SK-N-SH (cell line): ENCODE data around the gene PNPLA1.

Experiments used
- MEF2A ChIP-seq: IDR thresholded peaks from 2 replicates; pipeline ENCODE4 v1.4.0; 2012; ENCODE audit warnings: low read depth, borderline replicate concordance
- RAD21 ChIP-seq: IDR thresholded peaks from 2 replicates; pipeline ENCODE4 v1.6.1; 2012; ENCODE audit warnings: mild to moderate bottlenecking, low read length
- TAF1 ChIP-seq: IDR thresholded peaks from 2 replicates; pipeline ENCODE4 v1.6.1; 2012; ENCODE audit warnings: low read depth, mild to moderate bottlenecking, low read length, moderate library complexity, borderline replicate concordance
- TF ChIP-seq, protein P1 (sequence below): fragments of 200-600 bp; sonication (generic); IDR thresholded peaks from 2 replicates; pipeline ENCODE4 v1.6.1; 2017; ENCODE audit warnings: antibody characterized with exemption, mild to moderate bottlenecking, moderate library complexity

DNA sequence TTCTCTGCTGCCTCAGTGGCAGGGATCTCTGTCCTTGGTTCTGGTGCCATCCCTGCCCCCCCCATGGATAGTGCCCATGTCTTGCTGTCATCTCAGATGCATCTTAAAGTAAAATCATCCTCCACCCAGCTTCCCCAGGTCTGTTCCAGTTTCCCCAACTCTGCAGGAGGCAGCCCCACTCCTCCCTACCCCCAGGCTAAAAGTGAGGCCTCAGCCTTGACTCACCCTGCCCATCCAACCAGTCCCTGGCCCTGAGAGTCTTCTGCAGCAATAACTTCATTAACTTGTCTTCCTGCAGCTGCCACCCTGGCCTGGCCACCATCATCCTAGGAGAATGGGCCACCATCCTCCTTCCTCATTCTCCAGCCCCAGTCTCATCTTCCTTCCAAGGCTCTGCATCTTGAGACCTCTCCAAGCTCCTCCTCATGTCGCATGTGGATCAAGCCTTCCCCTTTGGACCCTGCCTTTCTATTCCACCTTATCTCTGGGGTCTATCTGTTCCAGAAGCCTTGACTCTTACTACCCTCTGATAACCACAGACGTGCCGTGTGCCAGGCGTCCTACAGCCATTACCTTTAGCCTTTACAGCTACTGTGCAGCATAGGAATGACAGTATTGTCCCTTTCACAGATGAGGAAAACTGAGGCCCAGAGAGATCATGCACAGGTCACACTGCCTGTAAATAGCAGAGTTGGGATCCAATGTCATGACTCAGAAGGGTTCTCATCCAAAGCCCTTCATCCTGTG, 2.0 kb upstream of the PNPLA1 start:
- TF ChIP-seq RAD21, result no peak
- TF ChIP-seq, protein P1, sequence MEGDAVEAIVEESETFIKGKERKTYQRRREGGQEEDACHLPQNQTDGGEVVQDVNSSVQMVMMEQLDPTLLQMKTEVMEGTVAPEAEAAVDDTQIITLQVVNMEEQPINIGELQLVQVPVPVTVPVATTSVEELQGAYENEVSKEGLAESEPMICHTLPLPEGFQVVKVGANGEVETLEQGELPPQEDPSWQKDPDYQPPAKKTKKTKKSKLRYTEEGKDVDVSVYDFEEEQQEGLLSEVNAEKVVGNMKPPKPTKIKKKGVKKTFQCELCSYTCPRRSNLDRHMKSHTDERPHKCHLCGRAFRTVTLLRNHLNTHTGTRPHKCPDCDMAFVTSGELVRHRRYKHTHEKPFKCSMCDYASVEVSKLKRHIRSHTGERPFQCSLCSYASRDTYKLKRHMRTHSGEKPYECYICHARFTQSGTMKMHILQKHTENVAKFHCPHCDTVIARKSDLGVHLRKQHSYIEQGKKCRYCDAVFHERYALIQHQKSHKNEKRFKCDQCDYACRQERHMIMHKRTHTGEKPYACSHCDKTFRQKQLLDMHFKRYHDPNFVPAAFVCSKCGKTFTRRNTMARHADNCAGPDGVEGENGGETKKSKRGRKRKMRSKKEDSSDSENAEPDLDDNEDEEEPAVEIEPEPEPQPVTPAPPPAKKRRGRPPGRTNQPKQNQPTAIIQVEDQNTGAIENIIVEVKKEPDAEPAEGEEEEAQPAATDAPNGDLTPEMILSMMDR, result no peak
- TF ChIP-seq MEF2A, result no peak
- no peak for TF ChIP-seq TAF1
